CD4-positive, alpha-beta T cell treated with Interleukin-1 beta for 1 hour (primary cell): ENCODE results near the gene C2orf42.
A peak's percentile ranks its signal among the peaks of the same experiment; 100 is the strongest.
"Not testable (repeated sequence)": the region's sequence is repeated elsewhere in the genome, so short reads cannot be mapped to it uniquely, and the experiment has no call there.

ENCODE experiments used
- DNase-seq, 2 donors: peaks; one replicate each; pipeline ENCODE4 v3.0.0-alpha.2; 2020 to 2022

C2orf42 gene

DNA sequence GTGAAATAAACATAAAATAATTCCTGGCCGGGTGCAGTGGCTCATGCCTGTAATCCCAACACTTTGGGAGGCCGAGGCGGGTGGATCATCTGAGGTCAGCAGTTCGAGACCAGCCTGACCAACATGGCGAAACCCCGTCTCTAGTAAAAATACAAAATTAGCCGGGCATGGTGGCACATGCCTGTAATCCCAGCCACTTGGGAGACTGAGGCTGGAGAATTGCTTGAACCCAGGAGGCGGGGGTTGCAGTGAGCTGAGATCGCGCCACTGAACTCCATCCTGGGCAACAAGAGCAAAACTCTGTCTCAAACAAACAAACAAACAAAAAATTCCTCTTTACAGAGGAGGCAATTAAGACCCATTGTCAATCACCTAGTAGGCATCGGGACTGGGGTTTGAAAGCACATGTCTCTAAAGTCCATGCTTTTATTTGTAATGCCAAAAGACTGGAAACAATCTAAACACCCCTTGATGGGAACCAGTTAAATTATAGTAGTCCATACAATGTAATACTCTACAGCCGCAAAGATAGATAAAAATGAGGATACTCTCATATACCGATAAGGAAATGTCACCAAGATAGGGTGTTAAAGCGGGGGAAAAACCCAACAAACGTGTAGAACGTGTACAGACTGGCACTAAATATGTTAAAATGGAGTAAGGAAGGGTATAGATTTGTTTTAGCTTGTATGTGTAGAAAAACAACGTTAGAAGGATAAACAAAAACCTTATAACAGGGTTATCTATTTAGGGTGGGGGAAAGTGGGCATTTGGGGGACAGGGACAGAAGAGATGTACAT is 59.3 kb downstream of the C2orf42 start:
- DNase-seq, result peak in 1 of 2 donors; percentile 50

DNA sequence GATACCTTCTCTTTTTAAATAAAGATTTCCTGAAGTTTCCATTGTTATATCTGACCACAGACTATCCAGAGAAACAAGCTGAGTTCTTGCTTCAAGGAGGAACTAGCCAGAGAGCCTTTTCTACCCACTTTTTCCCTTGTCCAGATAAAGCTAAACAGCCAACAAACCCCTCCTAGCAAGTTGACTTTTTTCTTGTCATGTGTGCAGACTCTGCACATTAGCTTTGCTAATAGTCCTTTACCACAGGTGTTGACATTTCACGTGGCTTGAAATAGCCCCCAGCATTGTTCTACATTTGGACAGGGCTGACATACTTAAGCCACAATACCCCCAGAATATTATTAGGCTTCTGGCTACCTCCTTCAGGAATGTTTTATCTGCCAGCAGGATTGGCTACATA is 62.8 kb downstream of the C2orf42 start:
- DNase-seq, result no peak

DNA sequence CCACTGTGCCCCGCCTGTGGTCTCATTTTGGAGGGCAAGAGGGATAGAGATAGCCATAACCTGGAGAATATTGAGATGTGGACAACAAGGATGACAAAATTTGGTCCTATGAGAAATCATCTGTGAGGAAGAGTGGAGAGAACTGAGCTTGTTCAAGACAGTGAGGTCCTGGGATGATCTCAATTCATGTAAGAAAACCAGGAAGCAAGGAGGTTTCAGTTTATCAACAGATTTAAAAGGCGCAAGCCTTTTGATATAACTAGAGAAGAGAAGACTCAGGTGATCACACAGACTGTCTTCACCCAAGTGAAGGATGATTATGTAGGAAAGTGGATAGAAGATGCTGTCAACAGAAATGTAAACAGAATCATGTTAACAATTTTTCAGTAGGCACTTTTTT is 64.4 kb downstream of the C2orf42 start:
- DNase-seq, result no peak

DNA sequence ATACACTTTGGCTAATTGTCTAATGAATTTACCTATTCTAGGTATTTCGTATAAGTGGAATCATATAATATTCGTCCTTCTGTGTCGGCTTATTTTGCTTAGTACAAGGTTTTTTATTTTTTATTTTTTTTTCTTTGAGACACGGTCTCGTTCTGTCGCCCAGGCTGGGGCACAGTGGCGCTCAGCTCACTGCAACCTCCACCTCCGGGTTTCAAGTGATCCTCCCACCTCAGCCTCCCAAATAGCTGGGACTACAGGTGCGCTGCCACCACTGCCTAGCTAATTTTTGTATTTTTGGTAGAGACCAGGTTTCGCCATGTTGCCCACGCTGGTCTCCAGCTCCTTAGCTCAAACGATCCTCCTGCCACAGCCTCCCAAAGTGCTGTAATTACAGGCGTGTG is 65.3 kb downstream of the C2orf42 start:
- no peak for DNase-seq

DNA sequence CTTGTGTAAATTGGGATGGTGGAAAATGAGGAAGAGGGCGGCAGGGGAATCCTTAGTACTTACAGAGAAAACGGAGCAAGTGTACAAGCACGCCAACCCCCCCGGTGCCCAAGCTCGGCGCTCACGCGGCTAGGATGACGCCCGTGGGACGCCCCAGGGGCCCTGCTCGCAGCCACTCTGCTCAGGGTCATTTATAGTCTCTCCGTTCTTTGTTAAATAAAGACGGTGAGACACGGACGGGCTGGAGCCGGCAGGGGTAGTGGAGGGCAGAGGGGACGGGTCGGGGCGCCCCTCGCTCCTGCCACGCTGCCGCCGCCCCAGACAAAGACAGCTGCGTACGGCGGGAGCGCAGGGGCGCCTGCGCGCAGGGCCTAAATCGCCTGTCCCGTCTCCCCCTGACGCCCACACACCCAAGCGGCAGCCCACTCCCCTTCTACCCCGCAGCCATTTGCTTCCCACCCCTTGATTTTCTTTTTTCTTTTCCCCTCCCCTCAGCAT is 65.8 kb downstream of the C2orf42 start:
- peak; percentile 70 to 83 for DNase-seq

DNA sequence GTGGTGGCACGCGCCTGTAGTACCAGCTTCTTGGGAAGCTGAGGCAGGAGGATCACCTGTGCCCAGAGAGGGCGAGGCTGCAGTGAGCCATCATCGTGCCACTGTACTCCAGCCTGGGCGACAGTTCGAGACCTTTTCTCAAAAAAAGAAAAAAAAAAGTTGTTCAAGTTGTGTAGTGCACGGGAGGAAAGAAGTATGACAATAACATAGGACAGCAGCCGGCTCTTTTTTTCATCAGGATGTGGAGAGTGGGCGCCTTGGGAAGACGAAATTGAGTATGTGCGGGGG is 67.0 kb downstream of the C2orf42 start:
- no peak for DNase-seq

DNA sequence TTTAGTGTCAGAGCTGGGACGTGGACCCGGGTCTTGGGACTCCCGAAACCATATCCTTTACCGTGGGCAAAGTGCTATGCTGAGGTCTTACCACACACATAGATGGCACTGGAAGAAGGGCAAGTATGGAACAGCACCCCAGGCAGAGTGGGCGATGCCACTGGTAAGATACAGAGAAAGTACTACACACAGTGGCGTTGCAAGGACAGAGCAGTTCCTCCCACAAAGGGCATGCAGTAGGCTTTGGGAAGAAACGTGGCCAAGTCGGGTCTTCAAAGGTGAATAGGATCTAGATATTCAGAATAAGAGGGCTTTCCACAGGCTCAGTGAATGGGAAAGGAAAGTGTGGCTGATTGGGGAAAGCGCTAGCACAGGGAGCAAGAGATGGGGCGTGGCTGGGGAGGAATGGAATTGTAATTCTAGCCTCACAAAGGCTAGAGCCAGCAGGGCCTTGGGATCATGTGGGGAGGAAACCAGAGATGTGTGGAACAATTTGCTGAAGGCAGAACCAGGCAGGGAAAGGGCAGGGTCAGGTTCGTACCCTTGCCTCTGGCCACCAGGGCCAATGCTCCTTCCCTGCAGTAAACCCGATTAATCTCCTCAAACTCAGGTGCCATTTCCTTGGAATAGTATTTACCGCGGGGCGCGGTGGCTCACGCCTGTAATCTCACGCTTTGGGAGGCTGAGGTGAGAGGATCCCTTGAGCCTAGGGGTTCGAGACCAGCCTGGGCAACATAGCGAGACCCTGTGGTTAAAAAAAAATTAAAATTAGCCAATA is 67.6 kb downstream of the C2orf42 start:
- no peak for DNase-seq

DNA sequence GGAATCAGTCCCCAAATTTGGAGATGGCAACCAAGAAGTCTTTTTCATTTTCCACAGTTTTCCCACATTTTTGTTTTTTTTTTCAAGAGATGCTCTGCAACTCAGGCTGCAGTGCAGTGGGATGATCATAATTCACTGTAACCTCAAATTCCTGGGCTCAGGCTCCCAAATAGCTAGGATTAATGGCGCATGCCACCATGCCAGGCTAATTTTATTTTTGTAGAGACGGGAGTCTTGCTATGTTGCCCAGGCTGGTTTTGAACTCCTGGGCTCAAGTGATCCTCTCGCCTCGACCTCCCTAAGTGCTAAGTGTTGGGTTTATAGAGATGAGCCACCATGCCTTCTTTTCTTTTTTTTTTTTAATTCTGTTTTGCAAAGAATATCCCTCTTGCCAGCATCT is 68.3 kb downstream of the C2orf42 start:
- no peak for DNase-seq

DNA sequence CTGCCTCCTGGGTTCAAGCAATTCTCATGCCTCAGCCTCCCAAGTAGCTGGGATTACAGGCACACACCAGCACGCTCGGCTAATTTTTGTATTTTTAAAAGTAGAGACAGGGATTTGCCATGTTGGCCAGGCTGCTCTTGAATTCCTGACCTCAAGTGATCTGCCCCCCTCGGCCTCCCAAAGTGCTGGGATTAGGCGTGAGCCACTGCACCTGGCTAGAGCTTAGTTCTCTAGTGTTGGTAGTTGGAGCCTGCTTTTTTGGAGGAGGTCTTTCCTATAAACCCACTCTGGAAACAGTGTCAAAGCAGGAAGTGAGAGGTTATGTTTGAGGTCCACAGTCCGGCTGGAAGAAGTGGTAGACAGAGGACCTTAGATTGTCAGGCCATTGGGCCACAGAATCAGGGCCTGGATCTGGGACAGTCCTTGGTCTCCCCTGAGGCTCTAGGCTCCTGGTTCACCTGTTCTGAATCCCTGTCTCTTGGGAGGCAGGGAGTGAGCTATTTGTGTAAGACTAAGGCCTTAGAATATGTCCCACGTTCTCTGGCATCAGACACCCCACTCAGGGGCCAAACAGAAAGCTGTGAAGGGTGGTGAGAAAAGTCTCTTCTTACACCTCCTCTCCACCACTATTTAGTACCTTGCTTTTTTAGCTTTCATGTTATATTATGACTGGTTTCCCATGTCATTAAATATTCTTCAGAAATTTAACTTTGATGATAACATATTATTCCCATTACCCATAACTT is 69.0 kb downstream of the C2orf42 start:
- DNase-seq, result no peak

DNA sequence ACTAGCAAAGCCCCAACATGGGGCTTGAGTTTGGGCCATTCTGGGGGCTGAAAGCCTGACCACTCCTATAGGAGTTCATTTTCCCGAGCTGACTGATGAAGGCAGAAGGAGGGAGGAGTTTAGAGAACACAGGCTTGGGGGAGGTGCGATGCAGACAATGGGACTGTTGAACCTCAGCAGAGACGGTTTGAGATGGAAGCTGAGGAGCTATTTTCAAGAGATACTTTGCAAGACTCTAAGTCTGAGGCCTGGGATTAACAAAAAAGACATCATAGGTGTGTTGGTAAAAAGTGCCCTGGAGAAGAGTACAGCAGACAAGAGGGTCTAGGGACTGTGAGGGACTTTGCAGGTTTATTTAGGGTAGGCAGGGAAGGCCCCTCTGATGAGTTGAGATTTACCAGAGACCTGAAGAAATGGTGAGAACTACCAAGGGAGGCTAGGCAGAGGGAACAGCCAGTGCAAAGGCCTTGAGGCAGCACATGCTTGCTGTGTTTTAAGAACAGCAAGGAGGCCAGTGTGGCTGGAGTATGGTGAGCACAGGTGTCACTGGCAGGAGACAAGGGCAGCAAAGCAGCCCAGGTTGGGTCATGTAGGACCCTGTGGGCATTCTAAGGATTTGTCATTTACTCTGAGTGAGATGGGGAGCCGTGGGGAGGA is 71.9 kb downstream of the C2orf42 start:
- no peak for DNase-seq

DNA sequence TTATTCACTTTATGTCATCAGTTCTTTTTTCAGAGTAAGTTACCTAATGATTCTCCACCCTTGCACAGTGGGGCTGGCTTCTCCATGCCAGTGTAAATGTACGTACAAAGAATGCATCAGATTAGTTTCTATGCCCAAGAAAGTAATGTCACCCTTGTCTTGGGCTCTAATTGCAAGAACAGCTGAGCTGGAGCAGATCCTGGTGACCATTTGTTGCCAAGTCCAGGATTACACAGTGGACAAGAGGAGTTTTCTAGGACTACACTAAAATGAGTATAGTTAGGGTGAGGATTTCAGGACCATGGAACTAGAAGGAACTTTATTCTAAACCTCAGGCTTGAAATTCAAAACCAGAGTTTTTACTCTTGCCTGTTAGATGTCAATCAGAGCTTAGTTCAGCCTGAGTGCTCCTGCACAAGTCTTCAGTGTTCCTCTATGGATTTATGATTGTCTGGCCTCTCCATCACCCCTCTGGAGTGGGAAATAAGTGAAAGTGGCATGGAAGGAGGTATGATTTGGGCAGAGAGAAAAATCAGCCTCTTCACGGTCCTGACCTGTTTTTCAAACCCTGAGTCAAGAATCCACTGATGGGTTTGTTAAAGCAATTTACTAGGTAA is 73.8 kb downstream of the C2orf42 start:
- no peak for DNase-seq

DNA sequence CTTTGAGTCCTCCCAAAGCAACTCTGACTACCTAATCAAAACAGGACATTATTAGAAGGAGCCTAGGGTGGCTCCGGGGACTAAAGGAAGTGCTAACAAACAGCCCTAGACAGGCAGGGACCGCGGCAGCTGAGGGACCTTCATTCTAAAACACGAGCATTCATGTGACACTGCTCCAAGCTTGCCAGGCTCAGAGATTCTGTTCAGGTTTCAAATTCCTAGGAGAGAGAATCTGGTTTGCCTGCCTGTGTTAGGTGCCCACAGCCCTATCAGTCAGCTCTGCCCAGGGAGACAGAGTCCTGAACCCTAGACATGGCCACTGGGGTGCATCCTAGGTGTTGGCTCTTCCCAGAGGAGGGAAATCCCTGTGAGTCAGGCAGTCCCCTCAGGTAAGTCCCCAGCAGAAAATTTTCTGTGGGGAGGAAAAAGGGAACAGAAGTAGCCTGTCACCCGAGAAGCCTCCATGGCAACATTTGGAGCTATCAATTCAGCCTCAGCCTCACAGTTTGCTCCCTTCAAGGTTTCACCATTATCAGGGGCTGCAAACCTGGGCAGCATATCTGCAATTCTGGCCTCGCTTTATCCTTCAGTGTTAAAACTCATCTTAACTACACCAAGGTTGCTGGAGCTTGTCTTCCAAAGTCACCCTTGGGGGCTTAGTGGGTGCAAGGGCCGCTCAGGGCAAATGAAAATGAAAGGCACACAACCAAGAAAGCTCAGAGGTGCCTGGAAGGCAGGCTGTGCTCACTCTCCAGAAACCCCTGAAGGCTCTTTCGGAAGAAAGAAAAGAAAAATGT is 75.0 kb downstream of the C2orf42 start:
- DNase-seq, result no peak

DNA sequence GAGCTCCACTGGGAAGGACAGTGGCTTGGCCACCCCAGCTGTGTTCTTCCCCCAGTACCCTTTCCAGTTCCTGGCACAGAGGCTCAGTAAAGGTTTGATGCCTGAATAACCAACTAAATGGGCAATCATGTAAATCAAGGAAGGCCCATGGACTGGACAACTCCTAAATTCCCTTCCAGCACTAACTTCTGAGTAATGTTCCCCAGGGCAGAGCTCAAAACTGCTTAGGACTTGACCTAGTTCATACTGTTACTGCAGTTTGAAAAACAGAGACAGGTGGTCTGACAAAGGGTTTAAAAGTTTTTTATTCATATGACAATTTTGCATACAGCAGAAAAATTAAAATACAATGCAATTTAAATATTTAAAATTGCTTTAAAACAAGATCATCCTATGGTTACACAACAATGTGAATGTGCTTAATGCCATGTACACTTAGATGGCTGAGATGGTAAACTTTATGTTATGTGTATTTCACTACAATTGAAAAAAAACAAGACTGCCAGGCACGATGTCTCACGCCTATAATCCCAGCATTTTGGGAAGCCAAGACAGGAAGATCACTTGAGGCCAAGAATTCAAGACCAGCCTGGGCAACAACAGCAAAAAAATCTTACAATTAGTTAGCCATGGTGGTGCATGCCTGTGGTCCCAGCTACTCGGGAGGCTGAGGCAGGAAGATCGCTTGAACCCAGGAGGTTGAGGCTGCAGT is 77.3 kb downstream of the C2orf42 start:
- DNase-seq, result no peak

DNA sequence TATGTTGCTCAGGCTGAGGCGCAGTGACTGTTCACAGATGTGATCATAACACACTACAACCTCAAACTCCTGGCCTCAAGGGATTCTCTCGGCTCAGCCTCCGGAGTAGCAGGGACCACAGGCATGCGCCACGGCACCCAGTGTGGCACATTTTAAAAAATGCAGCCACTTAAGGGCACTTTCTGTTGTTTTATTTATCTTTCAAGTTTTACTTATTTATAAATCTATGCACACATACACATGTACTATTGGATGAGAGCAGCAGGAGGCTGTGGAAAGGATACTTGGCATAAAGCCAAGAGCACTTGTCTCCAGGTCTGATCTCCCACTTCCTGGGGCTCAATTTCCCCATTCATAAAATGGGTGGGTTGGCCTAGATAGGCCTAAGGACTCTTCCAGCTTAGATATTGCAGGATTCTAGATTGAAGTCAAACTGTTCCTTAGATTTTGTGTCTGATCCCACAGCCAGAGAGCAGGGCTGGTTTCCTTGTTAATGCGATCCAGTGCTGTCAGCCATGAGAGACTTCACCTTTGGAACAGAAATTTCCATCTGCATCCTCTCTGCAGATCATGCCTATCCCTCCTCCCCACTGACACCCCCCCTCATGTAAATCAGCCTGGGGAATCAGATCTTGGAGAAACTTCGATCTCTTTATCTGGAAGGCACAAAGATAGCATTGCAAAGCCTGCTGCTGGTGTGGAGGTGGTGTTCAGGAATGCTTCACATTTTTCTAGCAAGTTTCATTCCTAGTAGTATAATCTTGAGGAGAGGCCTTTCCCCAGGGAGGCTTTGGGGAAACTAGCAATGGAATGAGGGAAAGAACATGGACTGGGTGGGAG is 78.8 kb downstream of the C2orf42 start:
- no peak for DNase-seq

DNA sequence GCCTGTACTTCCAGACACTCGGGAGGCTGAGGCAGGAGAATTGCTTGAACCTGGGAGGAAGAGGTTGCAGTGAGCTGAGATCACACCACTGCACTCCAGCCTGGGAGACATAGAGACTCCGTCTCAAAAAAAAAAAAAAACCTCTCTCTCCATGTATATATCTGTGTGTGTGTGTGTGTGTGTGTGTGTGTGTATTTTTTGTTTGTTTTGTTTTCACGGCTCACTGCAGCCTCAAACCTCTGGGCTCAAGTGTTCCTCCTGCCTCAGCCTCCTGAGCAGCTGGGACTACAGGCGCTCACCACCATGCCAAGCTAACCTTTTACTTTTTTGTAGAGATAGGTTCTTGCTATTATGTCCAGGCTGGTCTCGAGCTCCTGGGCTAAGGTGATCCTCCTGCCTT is 80.4 kb downstream of the C2orf42 start:
- DNase-seq, result not testable (repeated sequence)

DNA sequence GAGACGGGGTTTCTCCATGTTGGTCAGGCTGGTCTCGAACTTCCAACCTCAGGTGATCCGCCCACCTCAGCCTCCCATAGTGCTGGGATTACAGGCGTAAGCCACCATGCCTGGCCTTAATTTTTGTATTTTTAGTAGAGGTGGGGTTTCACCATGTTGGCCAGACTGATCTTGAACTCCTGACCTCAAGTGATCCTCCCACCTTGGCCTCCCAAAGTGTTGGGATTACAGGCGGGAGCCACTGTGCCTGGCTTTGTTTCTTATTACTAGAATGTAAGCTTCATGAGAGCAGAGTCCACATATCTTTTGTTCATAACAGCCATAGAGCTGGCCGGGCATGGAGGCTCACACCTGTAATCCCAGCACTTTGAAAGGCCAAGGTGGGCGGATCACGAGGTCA is 84.7 kb downstream of the C2orf42 start:
- DNase-seq, result not testable (repeated sequence)

DNA sequence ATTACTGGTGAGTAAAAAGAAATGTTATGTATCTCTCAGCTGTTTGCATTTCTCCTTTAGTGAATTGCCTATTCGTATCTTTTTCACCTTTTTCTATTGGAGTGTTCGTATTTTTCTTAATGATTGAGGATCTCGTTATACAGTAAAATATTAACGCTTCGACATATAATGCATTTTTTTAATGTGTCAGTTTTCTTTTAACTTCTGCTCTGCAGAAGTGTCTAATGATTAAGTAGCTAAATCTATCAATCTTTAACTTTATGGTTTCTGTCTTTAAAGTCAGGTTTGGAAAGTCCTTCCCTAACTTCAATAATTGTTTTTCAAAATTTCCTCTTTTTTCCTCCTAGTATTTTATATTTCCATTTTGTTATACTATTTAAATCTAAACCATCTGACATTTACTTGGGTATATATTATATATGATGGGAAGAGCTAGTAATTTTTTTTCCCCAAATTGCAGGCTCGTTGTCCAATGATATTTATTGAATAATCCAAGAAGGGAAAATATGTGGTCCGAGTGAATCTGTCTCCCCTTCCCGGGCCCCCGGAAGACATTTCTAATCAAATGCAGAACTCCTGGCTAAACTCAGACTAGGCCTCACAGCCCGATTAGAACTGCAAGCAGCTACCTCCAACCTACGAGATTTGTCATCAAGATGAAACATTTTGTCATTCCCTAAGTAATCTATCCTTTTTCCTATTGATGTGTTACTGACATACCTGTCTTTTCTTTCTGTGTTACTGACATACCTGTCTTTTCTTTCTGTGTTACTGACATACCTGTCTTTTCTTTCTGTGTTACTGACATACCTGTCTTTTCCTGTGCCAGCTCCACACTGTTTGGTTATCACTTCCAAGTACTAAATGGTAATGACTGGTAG is 86.3 kb downstream of the C2orf42 start:
- peak in 1 of 2 donors; percentile 58 for DNase-seq

DNA sequence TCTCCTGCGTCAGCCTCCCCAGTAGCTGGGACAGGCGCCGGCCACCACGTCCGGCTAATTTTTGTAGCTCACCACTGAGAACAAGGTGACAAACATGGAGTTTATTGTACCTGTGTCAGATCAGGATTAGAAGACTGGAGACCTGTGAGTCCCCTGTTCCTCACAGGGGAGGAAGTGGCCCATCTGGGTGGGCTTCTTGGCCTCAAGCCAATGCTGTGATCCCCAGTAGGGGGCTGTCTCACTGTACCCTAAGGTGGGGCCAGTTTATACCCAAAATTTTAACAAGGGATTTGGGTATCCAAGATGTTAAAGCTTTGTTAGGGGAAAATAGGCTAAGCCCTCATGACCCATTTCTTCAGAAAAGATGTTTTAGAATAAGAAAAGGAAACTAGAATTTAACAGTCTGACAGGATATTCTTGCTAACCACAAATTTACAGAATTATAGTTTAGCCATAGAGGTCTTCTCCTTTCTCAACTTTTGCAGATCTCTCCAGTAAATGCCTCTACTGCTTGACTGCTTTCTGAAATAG is 87.2 kb downstream of the C2orf42 start:
- peak in 1 of 2 donors; percentile 47 for DNase-seq
